ENCODE data around the gene CSRNP3.

GRCh38 chr2:165637396-165637795 is 167.9 kb downstream of the CSRNP3 start:
- TF ChIP-seq EZH2 (IDR thresholded peaks at IDR 0.05; ENCODE audit: borderline replicate concordance, low read depth, low read length, poor library complexity, severe bottlenecking) = no peak
- no peak for TF ChIP-seq CTCF (conservative IDR thresholded peaks at IDR 0.05; ENCODE audit: low read depth, low read length)
